RWPE1 (cell line): Measurements from ENCODE around the gene CRIP2.

Source experiments
- CTCF ChIA-PET: fragments of 350-600 bp; sonication (Branson Sonifier 250); formaldehyde crosslinking; extraction: SDS; loops from one replicate; lab custom pipeline; 2021; lab: Yijun Ruan, JAX
- POLR2A ChIA-PET: fragments of 400-600 bp; formaldehyde crosslinking; extraction: SDS; loops from one replicate; lab custom pipeline; 2020; ENCODE audit warnings: antibody characterized with exemption; ENCODE audit not compliant: low non-redundant PET; lab: Yijun Ruan, JAX
- DNase-seq: peaks from one replicate; pipeline ENCODE4 v3.0.0; 2012; ENCODE audit warnings: low spot score
- H3K27ac ChIP-seq: fragments of 450-650 bp; 2 replicates; pipeline ENCODE4 v1.5.1; 2017
- TF ChIP-seq, protein P1 (sequence below): fragments of 450-650 bp; conservative IDR thresholded peaks from 2 replicates; pipeline ENCODE4 v1.5.1; 2017; ENCODE audit warnings: low read depth, mild to moderate bottlenecking

The CRIP2 gene

DNA sequence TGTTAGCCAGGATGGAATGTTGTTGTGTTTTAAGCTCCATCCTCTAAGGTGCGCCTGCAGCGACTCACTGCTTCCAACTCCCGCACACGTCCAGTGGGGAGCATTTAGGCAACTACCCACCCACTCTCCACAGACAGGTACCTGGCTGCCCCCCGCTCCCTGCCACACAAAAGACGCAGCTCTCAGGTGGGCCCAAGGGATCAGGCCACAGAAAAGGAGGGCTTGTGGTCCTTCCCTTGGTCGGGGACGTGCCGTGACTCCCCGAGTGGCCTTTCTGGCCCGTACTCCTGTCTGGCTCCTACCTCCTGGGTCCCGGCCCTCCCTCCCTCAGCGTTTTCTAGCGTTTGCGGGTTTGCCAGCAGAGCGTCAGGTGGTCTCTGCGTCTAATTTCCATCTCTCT is 32.6 kb downstream of the CRIP2 start:
- DNase-seq = no peak
- TF ChIP-seq, protein P1, sequence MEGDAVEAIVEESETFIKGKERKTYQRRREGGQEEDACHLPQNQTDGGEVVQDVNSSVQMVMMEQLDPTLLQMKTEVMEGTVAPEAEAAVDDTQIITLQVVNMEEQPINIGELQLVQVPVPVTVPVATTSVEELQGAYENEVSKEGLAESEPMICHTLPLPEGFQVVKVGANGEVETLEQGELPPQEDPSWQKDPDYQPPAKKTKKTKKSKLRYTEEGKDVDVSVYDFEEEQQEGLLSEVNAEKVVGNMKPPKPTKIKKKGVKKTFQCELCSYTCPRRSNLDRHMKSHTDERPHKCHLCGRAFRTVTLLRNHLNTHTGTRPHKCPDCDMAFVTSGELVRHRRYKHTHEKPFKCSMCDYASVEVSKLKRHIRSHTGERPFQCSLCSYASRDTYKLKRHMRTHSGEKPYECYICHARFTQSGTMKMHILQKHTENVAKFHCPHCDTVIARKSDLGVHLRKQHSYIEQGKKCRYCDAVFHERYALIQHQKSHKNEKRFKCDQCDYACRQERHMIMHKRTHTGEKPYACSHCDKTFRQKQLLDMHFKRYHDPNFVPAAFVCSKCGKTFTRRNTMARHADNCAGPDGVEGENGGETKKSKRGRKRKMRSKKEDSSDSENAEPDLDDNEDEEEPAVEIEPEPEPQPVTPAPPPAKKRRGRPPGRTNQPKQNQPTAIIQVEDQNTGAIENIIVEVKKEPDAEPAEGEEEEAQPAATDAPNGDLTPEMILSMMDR = no peak
- ChIA-PET POLR2A (no interaction called here), CTCF (no interaction called here)
- no peak overlapping the region for H3K27ac ChIP-seq

DNA sequence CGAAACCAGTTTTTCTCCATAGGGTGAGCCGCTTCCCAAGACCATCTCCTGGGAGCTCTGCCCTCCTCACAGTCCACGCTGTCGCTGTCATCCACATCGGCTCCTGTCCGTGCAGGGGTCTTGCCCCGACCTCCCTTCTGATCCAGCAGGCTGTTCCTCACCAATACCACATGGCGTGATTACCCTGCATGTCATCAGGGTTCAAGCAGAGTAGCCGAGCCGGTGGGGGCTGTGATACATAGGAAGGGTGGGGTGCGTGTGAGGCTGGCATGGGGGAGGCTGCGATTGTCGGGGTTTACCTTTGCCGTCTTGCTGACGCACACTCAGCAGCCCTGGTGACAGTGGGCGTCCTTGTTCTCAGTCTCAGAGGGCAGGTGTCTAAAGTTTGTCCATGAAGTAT is 33.4 kb downstream of the CRIP2 start:
- POLR2A ChIA-PET = no interaction called here
- DNase-seq = no peak
- no peak overlapping the region for H3K27ac ChIP-seq
- CTCF ChIA-PET = no interaction called here
- TF ChIP-seq, protein P1 = no peak

DNA sequence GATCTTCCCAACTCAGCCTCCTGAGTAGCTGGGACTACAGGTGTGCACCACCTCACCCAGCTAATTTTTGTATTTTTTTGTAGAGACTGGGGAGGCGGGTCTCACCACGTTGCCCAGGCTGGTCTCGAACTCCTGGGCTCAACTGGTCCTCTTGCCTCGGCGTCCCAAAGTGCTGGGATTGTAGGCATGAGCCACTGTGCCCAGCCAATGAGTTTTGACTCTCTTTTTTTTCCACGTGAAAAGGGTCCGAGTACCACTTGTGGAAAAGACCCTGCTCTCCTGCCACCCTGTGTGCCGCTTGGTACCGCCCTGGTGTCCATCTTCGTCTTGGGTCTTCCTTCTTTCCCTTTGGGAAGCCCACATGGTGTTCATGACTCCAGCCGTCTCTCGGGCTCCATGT is 34.0 kb downstream of the CRIP2 start:
- CTCF ChIA-PET = no interaction called here
- POLR2A ChIA-PET = no interaction called here
- DNase-seq = no peak
- TF ChIP-seq, protein P1 = no peak
- no peak overlapping the region for H3K27ac ChIP-seq

DNA sequence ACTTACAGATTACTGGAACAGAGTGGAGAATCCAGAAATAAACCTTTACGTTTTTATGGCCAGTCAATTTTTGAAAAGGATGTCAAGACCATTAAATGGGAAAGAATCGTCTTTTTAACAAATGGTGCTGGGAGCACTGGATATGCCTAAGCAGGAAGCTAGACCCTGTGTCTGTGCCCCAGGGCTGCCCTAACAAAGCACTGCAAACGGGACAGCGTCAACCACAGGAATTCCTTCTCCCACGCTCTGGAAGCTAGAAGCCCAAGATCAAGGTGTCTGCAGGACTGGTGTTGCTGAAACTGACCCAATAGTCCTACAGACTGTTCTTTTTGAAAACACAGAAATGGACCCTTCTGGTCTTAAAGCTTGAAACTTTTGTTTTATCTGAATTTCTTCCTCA is 42.5 kb downstream of the CRIP2 start:
- CTCF ChIA-PET = interaction anchor here (1.9 kb wide), 1 partner anchor 11 kb away, joined by 7 read pairs; no protein-coding TSS in a partner anchor
- POLR2A ChIA-PET = no interaction called here
- TF ChIP-seq, protein P1 = no peak
- DNase-seq = no peak
- no peak overlapping the region for H3K27ac ChIP-seq

DNA sequence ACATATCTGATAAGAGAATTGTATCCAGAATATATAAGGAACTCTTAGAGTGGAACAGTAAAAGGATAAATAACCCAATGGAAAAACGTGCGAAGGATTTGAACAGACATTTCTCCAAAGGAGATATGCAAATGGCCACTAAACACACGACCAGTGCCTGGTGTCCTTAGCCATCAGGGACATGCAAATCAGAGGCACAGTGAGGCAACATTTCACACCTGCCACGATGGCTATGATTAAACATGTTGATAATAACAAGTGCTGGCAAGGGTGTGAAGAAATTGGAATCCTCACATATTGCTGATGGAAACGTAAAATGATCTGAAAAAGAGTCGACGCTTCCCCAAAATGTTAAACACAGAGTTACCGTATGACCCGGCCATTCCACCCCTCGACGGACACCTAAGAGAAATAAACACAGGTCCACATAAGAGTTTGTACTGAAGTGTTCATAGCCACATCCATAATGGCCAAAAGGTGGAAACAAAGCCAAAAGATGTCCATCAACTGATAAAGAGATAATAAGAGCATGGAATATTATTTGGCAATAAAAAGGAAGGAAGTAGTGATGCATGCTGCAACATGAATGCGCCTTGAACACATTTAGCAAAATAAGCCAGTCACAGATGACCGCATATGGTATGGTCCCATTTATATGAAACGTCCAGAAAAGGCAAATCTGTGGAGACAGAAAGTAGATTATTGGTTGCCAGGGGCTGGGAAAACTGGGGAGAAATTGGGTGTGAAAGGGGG is 45.5 kb downstream of the CRIP2 start:
- no peak overlapping the region for H3K27ac ChIP-seq
- CTCF ChIA-PET = no interaction called here
- no peak for DNase-seq
- TF ChIP-seq, protein P1 = no peak
- POLR2A ChIA-PET = no interaction called here

DNA sequence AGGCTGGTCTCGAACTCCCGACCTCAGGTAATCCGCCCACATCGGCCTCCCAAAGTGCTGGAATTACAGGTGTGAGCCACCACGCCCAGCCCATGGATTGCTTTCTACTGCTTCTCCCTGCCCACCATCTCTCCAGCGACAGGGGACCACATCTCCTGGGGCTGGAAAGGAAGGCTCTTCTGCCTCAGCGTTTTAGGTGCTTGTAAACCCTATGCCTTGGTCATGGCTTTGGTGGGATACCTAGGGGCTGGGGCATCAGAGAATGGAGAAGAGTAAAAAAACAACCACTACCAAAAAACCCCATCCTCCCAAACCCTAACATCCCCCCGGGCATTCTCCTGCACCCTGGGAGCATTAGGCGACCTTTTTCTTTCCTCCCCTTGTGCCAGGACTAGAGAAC is 50.7 kb downstream of the CRIP2 start:
- TF ChIP-seq, protein P1 = no peak
- ChIA-PET POLR2A (no interaction called here), CTCF (interaction anchor here (0.6 to 1.1 kb wide), 3 partner anchors 12 to 59 kb away, joined by 3 to 4 read pairs (median 3); no protein-coding TSS in a partner anchor)
- no peak for DNase-seq
- peak overlapping the region; percentile 28; the same call in 1 of the 2 replicates for H3K27ac ChIP-seq
